Urothelium cell line (cell line): ENCODE results near the gene NUBP1.
A peak's percentile ranks its signal among the peaks of the same experiment; 100 is the strongest.
"Not testable (repeated sequence)": the region's sequence is repeated elsewhere in the genome, so short reads cannot be mapped to it uniquely, and the experiment has no call there.

Experiments
- DNase-seq: peaks from one replicate; pipeline ENCODE4 v3.0.0; 2011; ENCODE audit warnings: low spot score, mixed read lengths
- FAIRE-seq: peaks from 2 replicates; lab custom pipeline; 2011; peaks lifted over from hg19 to GRCh38; lab: Jason Lieb, UNC

Gene NUBP1

GRCh38 chr16:10743610-10744369 is at the start of gene NUBP1:
Gene NUBP1 (plus strand): TSS chr16:10743842. CDS start chr16:10743864, 22 bp downstream.
- FAIRE-seq = peak; percentile 42
- DNase-seq = peak; percentile 98

- DNase-seq (no peak), FAIRE-seq (no peak)
Observed at GRCh38 chr16:10693889-10694288, 49.8 kb upstream of the NUBP1 start.

- no peak for DNase-seq
- no peak for FAIRE-seq
Observed at GRCh38 chr16:10694306-10694705, 49.3 kb upstream of the NUBP1 start.

DNA sequence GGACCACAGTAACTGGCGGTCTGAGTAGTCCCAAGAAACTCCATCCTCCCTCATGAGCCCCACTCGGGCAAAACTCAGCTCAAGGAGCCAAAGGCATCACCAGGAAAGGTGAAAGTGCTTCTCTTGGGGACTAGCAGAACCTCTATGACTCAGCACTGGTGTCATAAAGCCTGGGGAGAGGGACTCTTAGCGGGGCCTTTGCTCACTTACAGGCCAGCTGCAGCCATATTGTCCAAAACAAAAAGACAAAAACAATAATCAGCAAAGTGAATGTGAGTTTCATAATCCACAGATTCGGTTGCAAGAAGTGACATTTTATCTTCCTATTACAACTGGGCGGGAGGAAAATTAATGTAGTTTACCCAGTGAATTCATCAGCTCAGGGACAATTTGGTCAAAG is 48.8 kb upstream of the NUBP1 start, which contains the start of gene TEKT5:
TSS of gene TEKT5 (minus strand) at position 101 of the 400 bp plus-strand sequence. CDS start at position 44, 57 bp downstream.
- no peak for FAIRE-seq
- no peak for DNase-seq

GRCh38 chr16:10699756-10700155 is 43.9 kb upstream of the NUBP1 start:
- DNase-seq = no peak
- peak; percentile 46 for FAIRE-seq

GRCh38 chr16:10708969-10709368 is 34.7 kb upstream of the NUBP1 start:
- no peak for DNase-seq
- peak; percentile 90 for FAIRE-seq

DNA sequence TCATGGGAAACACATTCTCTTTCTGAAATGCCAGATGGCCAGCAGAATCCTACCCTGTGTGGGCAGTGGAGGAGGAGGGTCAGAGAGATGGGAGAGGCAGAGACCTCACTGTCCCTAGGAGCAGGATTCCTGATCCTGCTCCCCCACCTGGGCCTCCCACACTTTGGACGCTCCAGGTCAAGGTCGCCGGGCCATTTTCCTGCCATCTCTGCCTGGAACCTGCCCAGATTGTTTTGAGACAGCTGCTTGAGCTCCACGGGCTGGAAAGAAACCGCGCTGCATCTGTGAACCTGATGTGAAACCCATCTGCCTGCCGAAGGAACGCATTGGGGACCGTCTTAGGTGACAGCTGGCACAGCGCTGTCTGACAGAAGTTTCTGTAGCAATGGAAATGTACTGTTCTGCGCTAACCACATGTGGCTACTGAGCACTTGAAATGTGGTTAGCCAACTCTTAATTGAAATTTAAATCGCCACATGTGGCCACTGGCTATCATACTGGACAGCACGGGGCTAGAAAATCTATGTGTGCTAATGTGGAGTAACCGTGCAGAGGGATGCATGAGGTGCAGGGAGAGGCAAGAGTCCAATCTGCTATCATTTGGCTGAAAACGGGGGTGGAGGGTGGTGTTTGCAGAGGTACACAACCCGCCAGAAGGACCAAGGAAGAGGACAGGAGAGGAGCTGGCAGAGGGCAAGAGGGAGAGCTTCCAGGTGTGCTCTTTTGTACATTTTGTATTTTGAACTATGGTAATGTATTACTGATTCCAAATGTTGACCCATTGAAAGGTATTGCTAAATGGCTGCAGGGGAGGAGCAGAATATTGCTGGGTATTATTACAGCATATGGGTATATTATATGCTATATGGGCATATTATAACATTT is 15.4 kb upstream of the NUBP1 start:
- FAIRE-seq (no peak), DNase-seq (no peak)

DNA sequence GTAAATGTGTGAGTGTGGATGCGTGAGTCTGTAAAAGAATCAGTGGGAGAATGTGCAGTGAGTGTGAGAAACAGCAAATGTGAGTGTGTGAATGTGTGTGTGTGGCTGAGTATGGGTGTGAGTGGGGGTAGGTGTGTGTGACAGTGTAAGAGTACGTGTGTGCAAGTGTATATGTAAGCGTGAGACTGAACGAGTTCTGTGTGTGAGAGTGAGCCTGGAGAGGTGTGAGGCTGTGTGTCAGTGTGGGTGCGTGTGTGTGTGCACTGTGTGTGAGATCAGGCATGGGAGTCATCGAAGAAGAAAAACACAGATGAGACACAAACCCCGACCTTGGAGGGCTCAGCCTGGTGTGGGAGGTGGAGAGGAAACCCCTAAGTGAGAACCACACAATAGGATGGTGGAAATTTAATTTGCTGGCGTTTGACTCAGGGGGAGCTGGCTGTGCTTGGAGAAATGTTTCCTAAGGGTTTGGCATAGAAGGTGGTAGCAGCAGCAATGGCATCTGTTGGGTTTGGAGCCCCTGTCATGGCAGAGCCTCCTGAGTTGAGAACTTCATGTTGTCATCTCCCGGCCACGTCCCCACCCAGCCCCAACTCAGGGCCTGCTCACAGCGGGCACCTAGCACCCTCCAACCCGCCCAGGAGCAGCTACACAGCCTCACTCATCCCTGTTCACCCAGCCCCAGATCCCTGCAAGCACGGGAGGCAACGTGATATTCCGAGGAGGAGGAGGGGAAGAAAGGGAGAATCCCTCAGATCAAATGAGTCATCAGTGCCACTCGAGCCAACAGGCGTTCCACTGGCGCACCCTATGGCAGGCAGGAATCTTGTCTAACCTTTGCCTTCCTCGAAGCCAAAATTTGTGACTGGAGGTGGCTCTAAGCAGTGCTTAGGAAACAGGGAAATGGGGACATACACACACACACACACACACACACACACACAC is 14.3 kb upstream of the NUBP1 start:
- peak; percentile 95 for FAIRE-seq
- DNase-seq = peak; percentile 90

DNA sequence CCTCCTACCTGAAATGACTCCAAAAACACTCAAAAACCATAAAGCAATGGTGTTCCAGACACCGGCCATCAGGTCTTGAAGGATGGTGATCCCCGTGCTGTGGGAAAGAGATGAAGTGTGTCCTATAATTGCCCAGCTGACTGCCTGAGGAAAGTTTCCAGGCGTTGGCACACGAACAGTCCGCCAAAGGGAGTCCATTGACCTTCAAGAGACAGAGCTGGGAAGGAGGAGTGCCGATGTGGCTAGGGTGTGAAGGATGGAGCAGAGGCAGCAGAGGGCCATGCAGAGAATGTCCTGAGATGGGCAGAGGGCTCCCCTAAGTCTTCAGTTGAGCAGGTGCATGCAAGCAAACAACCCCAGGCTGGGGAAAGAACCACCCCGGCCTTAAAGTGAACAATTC is 11.9 kb upstream of the NUBP1 start:
- DNase-seq (no peak), FAIRE-seq (no peak)

- FAIRE-seq = no peak
- peak; percentile 76 for DNase-seq
Observed at GRCh38 chr16:10737068-10737625, 6.5 kb upstream of the NUBP1 start.

DNA sequence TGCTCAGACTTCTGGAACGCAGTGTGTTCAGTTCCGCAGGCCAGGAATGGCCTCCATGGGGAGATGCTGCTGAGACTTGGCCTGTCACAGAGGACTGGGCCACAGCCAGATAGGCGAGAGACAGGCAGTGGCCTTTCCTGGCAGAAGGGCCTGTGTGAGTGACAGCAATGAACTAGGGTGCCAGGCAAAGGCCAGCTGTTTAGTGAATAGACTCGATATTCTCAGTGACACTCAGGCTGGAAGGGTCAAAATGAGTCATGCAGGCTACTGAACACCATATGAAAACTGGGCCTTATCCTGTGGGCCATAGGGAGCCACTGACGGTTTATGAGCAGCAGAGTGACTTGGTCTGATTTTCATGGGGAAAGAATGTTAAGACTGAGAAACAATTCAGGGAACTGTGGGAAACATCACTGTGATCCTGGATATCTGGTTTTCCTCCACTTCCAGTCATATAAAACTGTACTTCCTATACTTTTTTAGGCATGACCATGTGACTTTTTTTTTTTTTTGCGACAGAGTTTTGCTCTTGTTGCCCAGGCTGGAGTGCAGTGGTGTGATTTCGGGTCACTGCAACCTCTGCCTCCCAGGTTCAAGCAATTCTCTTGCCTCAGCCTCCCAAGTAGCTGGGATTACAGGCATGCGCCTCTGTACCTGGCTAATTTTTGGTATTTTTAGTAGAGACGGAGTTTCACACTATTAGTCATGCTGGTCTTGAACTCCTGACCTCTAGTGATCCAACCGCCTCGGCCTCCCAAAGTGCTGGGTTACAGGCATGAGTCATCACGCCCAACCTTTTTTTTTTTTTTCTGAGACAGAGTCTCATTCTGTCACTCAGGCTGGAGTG is 5.2 kb upstream of the NUBP1 start:
- DNase-seq (peak; percentile 31), FAIRE-seq (no peak)

- no peak for FAIRE-seq
- DNase-seq = no peak
Observed at GRCh38 chr16:10740000-10740844, 3.4 kb upstream of the NUBP1 start.

DNA sequence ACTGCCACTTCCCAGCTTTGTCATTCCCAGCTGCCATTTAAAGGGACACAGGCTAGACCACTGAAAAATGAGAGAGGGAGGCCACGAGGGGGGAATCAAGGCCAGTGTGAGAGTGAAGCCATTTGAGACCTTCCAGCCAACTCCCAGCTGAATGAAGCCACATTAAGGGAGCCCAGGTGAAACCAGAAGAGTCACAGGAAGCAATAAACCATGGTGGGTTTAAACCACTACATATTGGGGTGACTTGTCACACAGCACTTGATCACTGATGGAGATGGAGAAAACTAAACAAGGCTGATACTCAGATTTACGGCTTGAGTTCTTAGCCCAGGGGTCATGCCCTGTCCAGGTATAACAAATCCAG is 2.8 kb upstream of the NUBP1 start:
- DNase-seq = no peak
- FAIRE-seq = no peak

GRCh38 chr16:10741249-10741648 is 2.4 kb upstream of the NUBP1 start:
- FAIRE-seq, DNase-seq: not testable (repeated sequence)

GRCh38 chr16:10741844-10742243 is 1.8 kb upstream of the NUBP1 start:
- FAIRE-seq = no peak
- DNase-seq = no peak

GRCh38 chr16:10743227-10743609 is 424 bp upstream of the NUBP1 start:
- no peak for FAIRE-seq
- no peak for DNase-seq

GRCh38 chr16:10744370-10745030 is 858 bp downstream of the NUBP1 start:
- FAIRE-seq (no peak), DNase-seq (no peak)

DNA sequence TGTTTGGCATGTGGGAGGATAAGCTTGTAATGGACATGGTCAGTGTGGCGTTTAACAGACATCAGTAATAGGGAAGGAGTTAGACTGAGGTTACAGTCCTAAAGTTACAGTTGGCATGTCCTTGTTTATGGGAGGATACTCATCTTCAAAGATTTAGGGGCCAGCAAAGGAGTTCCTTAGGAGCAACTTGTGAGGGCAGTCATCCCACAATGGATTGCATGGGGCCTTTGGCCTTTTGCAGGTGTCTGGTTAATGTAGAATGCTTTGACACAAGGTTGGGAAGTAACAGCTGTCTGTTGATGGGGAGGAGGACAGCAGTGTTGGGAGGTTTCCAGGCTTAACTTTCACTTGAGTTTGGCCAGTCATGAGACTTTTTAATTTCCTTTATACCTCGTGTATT is 2.2 kb downstream of the NUBP1 start:
- DNase-seq (no peak), FAIRE-seq (no peak)
